Epithelial cell of esophagus (primary cell): Measurements from ENCODE around the gene RBFOX1.

Experiments
- DNase-seq: peaks from one replicate; pipeline ENCODE4 v3.0.0; 2010; ENCODE audit warnings: low read depth
- H3K4me3 ChIP-seq: 2 replicates; pipeline ENCODE4 v1.5.1; 2011; ENCODE audit warnings: mild to moderate bottlenecking, low read length, control low read depth
- TF ChIP-seq, protein P1 (sequence below): IDR thresholded peaks from 2 replicates; pipeline ENCODE4 v1.5.1; 2011; ENCODE audit warnings: low read depth, mild to moderate bottlenecking, low read length, control low read depth, inconsistent platforms; ENCODE audit not compliant: insufficient read depth; ENCODE audit errors: missing control alignments

Gene RBFOX1

GRCh38 chr16:7689234-7689633 lies 356.6 kb downstream of the RBFOX1 start:
- no peak for DNase-seq
- TF ChIP-seq, protein P1, sequence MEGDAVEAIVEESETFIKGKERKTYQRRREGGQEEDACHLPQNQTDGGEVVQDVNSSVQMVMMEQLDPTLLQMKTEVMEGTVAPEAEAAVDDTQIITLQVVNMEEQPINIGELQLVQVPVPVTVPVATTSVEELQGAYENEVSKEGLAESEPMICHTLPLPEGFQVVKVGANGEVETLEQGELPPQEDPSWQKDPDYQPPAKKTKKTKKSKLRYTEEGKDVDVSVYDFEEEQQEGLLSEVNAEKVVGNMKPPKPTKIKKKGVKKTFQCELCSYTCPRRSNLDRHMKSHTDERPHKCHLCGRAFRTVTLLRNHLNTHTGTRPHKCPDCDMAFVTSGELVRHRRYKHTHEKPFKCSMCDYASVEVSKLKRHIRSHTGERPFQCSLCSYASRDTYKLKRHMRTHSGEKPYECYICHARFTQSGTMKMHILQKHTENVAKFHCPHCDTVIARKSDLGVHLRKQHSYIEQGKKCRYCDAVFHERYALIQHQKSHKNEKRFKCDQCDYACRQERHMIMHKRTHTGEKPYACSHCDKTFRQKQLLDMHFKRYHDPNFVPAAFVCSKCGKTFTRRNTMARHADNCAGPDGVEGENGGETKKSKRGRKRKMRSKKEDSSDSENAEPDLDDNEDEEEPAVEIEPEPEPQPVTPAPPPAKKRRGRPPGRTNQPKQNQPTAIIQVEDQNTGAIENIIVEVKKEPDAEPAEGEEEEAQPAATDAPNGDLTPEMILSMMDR = no peak
- H3K4me3 ChIP-seq = no peak overlapping the region

DNA sequence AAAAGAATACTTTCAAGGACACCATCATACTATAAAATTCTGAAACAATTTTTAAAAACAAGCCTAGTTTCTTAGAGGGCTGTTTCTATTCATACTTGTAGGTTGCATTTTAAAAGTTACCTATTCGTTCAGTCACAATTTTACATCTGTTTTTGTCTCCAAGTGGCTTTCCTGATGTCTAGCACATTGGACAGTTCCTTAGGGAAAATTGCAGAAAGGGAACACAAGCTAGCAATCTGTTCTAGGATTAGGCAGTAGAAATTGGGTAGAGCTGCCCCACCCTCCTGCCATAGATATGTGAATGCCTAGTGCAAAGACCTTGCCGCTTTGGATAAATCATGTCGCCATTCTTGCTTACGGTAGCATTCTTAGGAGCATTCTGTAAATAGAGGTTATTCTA lies 358.9 kb downstream of the RBFOX1 start:
- no peak overlapping the region for H3K4me3 ChIP-seq
- no peak for DNase-seq
- TF ChIP-seq, protein P1 = no peak

DNA sequence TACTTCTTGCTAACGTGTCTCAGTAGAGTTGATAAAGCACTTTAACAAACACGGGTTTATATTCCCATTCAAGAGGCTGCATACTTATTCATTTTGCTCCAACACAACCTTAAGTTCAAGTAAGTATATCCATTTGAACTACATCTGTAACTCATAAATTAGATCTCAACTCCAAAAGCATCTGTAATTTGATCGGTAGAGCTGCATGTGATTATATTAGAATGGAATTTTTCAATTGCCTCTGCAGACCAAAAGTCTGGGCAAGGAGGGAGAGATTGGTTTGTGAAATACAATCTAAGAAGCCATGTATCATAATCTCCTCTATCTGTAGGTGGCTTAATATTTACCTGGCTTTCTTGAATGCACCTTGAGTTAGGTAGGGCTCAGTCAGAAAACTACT lies 371.0 kb downstream of the RBFOX1 start:
- DNase-seq = no peak
- TF ChIP-seq, protein P1 = no peak
- H3K4me3 ChIP-seq = no peak overlapping the region

- TF ChIP-seq, protein P1 = no peak
- H3K4me3 ChIP-seq = no peak overlapping the region
- no peak for DNase-seq
These were observed 373.2 kb downstream of the RBFOX1 start for GRCh38 chr16:7705885-7706284.

DNA sequence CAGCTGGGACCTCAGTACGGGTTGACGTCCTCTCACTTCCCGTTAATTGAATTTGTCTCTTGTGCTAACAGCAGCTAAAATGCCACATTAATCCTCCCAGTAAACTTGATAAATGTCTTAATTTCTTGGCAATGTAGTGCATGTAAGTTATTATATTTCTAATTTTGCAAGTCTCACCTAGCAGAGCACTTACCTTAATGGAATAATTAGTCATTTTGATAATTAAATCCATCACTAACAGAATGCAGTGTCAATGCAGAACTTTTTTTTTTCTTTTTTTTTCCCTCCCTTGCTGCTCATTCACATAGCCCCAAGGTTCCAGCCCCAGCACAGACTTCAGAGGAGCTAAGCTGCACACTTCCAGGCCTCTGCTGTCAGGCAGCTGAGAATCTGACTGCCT lies 376.5 kb downstream of the RBFOX1 start:
- DNase-seq = no peak
- TF ChIP-seq, protein P1 = no peak
- H3K4me3 ChIP-seq = no peak overlapping the region

DNA sequence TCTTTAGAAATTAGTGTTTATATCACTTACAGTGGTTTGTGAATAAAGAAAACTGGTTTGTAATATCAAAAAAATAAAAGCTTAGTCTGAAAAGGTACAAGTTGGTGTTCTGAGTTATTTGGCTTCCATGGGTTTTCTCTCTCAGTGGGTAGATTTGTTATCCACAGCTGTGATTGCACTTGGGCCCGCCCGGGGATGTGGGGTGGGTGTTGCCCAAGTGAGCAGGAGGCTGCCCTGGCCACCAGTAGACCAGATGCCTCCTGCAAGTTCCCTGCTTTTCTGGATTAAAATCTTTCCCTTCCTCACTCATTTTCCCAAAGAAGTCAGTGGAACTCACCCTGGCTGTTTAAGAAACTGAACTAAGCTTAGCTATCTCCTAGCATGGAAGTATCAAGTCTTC lies 380.6 kb downstream of the RBFOX1 start:
- no peak overlapping the region for H3K4me3 ChIP-seq
- no peak for DNase-seq
- TF ChIP-seq, protein P1 = no peak

- DNase-seq = no peak
- H3K4me3 ChIP-seq = no peak overlapping the region
- TF ChIP-seq, protein P1 = no peak
These were observed 382.1 kb downstream of the RBFOX1 start for GRCh38 chr16:7714775-7715174.
